OCI-LY3 (cell line): ENCODE measurements around the gene FAM76A.
"Not testable (repeated sequence)": the region's sequence is repeated elsewhere in the genome, so short reads cannot be mapped to it uniquely, and the experiment has no call there.

Experiments
- H2AFZ ChIP-seq: fragments of 200-600, 300-600 bp; shearing (Covaris generic); 2 replicates; pipeline ENCODE4 v1.6.0; 2014; ENCODE audit warnings: antibody characterized with exemption, low read depth, low read length
- H3K27ac ChIP-seq: fragments of 200-600, 300-600 bp; sonication (generic); 2 replicates; pipeline ENCODE4 v1.5.1; 2014; ENCODE audit warnings: mild to moderate bottlenecking, low read length, moderate library complexity, mixed read lengths
- H3K27me3 ChIP-seq: fragments of 200-600, 300-600 bp; sonication (generic); 2 replicates; pipeline ENCODE4 v1.6.1; 2014; ENCODE audit warnings: low read depth, low read length, mixed read lengths
- H3K36me3 ChIP-seq: fragments of 200-600, 300-600 bp; sonication (generic); replicated peaks from 2 replicates; pipeline ENCODE3; 2014; ENCODE audit warnings: low read depth, low read length, mixed read lengths
- H3K4me1 ChIP-seq: fragments of 300-600, 200-600 bp; sonication (generic); 2 replicates; pipeline ENCODE4 v1.6.1; 2014; ENCODE audit warnings: low read length, mixed read lengths
- H3K4me2 ChIP-seq: fragments of 200-600, 300-600 bp; sonication (generic); 2 replicates; pipeline ENCODE4 v1.6.1; 2014; ENCODE audit warnings: low read length, mixed read lengths
- H3K4me3 ChIP-seq: fragments of 300-600, 200-600 bp; sonication (generic); 2 replicates; pipeline ENCODE4 v1.5.1; 2014; ENCODE audit warnings: antibody characterized with exemption, mild to moderate bottlenecking, low read length, moderate library complexity
- H3K79me2 ChIP-seq: fragments of 300-600, 200-600 bp; shearing (Covaris generic); 2 replicates; pipeline ENCODE4 v1.6.1; 2014; ENCODE audit warnings: mild to moderate bottlenecking, low read length, mixed read lengths
- H3K9ac ChIP-seq: fragments of 300-600, 200-600 bp; shearing (Covaris generic); 2 replicates; pipeline ENCODE4 v1.6.0; 2014; ENCODE audit warnings: mild to moderate bottlenecking, low read length, moderate library complexity
- H3K9me3 ChIP-seq: fragments of 200-600, 300-600 bp; shearing (Covaris generic); 2 replicates; pipeline ENCODE4 v1.6.1; 2014; ENCODE audit warnings: low read length, mixed read lengths; ENCODE audit not compliant: insufficient read depth
- H4K20me1 ChIP-seq: fragments of 200-600, 300-600 bp; sonication (generic); 2 replicates; pipeline ENCODE4 v1.6.1; 2016; ENCODE audit warnings: low read length, mixed read lengths; ENCODE audit not compliant: insufficient read depth
- EZH2phosphoT487 ChIP-seq: fragments of 200-600 bp; shearing (Covaris generic); IDR thresholded peaks from 2 replicates; pipeline ENCODE4 v1.6.1; 2018; ENCODE audit warnings: antibody characterized with exemption, mixed run types, low read depth
- TF ChIP-seq, protein P1 (sequence below): fragments of 200-600, 300-600 bp; sonication (generic); IDR thresholded peaks from 2 replicates; pipeline ENCODE4 v1.5.1; 2014; ENCODE audit warnings: antibody characterized with exemption, low read length, low read depth

FAM76A gene

DNA sequence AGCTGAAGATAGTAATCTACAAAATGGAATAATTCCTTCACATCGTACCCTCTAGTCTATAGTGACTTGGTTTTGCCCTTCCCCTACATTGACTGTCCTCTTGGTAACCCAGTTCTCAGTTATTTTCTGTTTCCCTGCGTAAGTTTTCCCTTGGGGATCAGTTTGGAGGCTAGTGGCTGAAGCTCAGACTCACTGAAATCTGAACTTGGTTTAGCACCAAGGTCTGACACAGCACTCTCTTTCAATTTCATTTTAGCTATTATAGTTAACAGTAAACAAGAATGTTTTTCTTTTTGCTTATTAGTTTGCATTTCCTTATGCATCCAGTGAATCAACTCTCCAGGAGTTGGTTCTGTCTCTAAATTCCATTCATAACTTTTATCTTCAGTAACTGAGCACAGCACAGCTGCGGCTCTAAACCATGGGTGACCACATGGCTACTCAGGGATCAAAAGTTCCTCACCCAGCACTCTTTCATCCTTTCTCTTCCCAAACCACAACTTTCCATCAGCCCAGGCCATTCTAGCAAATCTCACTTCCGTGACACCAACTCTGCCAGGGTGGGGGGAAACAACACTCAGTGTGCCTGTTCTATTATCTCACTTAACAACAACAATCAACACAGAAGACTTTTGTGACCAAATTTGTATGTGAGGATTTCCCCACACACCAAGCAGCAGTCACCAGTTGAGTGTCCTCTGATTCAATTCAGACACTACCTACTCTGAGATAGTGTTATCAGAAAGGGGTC, 36.2 kb upstream of the FAM76A start:
- peaks cover 8% of the 10 kb centered on the region; the same call in 1 of the 2 replicates for H3K4me1 ChIP-seq
- no peak overlapping the region for H3K9ac ChIP-seq
- no peak overlapping the region for H3K4me2 ChIP-seq
- TF ChIP-seq, protein P1, sequence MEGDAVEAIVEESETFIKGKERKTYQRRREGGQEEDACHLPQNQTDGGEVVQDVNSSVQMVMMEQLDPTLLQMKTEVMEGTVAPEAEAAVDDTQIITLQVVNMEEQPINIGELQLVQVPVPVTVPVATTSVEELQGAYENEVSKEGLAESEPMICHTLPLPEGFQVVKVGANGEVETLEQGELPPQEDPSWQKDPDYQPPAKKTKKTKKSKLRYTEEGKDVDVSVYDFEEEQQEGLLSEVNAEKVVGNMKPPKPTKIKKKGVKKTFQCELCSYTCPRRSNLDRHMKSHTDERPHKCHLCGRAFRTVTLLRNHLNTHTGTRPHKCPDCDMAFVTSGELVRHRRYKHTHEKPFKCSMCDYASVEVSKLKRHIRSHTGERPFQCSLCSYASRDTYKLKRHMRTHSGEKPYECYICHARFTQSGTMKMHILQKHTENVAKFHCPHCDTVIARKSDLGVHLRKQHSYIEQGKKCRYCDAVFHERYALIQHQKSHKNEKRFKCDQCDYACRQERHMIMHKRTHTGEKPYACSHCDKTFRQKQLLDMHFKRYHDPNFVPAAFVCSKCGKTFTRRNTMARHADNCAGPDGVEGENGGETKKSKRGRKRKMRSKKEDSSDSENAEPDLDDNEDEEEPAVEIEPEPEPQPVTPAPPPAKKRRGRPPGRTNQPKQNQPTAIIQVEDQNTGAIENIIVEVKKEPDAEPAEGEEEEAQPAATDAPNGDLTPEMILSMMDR: no peak
- no peak for TF ChIP-seq EZH2phosphoT487
- H3K4me3 ChIP-seq: no peak overlapping the region
- H3K9me3 ChIP-seq: no peaks in the 10 kb centered on the region
- no peak overlapping the region for H2AFZ ChIP-seq
- no peak overlapping the region for H3K27ac ChIP-seq
- H3K36me3 ChIP-seq: no peaks in the 10 kb centered on the region
- no peaks in the 10 kb centered on the region for H3K79me2 ChIP-seq
- H4K20me1 ChIP-seq: no peaks in the 10 kb centered on the region
- no peaks in the 10 kb centered on the region for H3K27me3 ChIP-seq

DNA sequence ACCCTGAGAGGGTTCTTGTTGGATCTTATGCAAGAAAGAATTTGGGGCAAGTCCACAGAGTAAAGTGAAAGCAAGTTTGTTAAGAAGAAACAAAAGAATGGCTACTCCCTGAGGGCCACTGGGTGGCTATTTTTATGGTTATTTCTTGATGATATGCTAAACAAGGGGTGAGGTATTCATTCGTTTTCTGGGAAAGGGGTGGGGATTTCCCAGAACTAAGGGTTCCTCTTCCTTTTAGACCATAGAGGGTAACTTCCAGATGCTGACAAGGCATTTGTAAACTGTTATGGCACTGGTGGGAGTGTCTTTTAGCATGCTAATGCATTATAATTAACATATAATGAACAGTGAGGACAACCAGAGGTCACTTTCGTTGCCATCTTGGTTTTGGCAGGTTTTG, 35.6 kb upstream of the FAM76A start:
- Histone ChIP-seq H2AFZ (no peak overlapping the region), H3K4me3 (no peak overlapping the region), H4K20me1 (no peaks in the 10 kb centered on the region), H3K4me1 (peaks cover 8% of the 10 kb centered on the region; the same call in 1 of the 2 replicates), H3K9ac (no peak overlapping the region), H3K4me2 (no peak overlapping the region), H3K79me2 (no peaks in the 10 kb centered on the region), H3K27me3 (no peaks in the 10 kb centered on the region), H3K9me3 (no peaks in the 10 kb centered on the region), H3K27ac (no peak overlapping the region), H3K36me3 (no peaks in the 10 kb centered on the region)
- no peak for TF ChIP-seq EZH2phosphoT487
- TF ChIP-seq, protein P1: no peak

DNA sequence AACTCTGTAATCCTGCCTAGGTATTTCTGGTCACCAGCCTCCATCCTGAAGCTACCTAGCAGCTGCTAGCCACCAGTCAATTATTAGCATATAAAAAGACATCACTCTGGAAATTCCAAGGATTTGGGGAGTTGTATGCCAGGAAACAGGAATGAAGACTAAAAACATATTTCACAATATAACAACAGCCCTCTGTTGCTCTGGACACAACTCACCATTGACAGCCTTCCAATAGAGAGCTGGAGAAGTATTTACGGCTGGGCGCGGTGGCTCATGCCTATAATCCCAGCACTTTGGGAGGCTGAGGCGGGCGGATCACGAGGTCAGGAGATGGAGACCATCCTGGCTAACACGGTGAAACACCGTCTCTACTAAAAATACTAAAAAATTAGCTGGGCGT, 28.9 kb upstream of the FAM76A start:
- H4K20me1 ChIP-seq, H3K27me3 ChIP-seq, H3K9me3 ChIP-seq, H3K4me3 ChIP-seq, H3K36me3 ChIP-seq, H3K79me2 ChIP-seq, H3K9ac ChIP-seq, H3K27ac ChIP-seq, H3K4me2 ChIP-seq, H2AFZ ChIP-seq, H3K4me1 ChIP-seq: not testable (repeated sequence)

DNA sequence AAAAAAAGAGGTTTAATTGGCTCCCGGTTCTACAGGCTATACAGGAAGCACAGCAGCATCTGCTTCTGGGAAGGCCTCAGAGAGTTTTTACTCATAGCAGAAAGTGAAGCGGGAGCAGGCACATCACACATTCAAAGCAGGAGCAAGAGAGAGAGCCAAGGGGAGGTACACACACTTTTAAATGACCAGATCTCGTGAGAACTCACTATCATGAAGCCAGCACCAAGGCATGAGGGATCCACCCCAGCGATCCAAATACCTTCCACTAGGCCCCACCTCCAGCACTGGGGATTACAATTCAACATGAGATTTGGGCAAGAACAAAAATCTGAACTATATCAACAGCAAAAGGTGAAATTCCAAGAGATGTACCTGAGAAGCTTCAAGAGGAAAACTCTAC, 20.8 kb upstream of the FAM76A start:
- H3K36me3 ChIP-seq: no peaks in the 10 kb centered on the region
- no peak overlapping the region for H3K27ac ChIP-seq
- no peaks in the 10 kb centered on the region for H3K79me2 ChIP-seq
- H3K9ac ChIP-seq: no peak overlapping the region
- no peaks in the 10 kb centered on the region for H3K4me1 ChIP-seq
- no peaks in the 10 kb centered on the region for H4K20me1 ChIP-seq
- H3K4me2 ChIP-seq: no peak overlapping the region
- no peak overlapping the region for H2AFZ ChIP-seq
- no peaks in the 10 kb centered on the region for H3K9me3 ChIP-seq
- no peaks in the 10 kb centered on the region for H3K27me3 ChIP-seq
- no peak for TF ChIP-seq EZH2phosphoT487
- H3K4me3 ChIP-seq: no peak overlapping the region

DNA sequence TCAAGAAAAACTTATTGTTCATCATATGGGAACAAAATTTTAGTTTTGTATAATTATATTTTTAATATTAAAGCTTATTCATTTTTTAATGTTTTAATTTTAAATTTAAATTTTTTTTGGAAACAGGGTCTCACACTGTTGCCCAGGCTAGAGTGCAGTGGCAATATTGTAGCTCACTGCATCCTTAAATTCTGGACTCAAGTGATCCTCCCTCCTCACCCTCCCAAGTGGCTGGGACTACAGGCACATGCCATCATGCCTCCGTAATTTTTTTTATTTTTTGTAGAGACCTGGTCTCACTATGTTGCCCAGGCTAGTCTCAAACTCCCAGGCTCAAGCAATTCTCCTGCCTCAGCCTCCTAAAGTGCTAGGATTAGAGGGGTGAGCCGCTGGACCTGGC, 20.2 kb upstream of the FAM76A start:
- no peak overlapping the region for H3K9ac ChIP-seq
- H3K4me2 ChIP-seq: no peak overlapping the region
- H3K36me3 ChIP-seq: no peaks in the 10 kb centered on the region
- H3K27ac ChIP-seq: no peak overlapping the region
- no peak overlapping the region for H2AFZ ChIP-seq
- H4K20me1 ChIP-seq: no peaks in the 10 kb centered on the region
- H3K27me3 ChIP-seq: no peaks in the 10 kb centered on the region
- no peaks in the 10 kb centered on the region for H3K4me1 ChIP-seq
- no peak overlapping the region for H3K4me3 ChIP-seq
- TF ChIP-seq, protein P1: no peak
- no peak for TF ChIP-seq EZH2phosphoT487
- H3K9me3 ChIP-seq: no peaks in the 10 kb centered on the region
- H3K79me2 ChIP-seq: no peaks in the 10 kb centered on the region
